ENCODE data around the gene RNF220. TPM values are rescaled to one million over a fixed set of nuclear protein-coding genes. Genes with fewer than 3 reads are reported as not detected.

RNF220 gene
- total RNA-seq, 1 donor from 2014 or later, result 72.5 TPM

DNA sequence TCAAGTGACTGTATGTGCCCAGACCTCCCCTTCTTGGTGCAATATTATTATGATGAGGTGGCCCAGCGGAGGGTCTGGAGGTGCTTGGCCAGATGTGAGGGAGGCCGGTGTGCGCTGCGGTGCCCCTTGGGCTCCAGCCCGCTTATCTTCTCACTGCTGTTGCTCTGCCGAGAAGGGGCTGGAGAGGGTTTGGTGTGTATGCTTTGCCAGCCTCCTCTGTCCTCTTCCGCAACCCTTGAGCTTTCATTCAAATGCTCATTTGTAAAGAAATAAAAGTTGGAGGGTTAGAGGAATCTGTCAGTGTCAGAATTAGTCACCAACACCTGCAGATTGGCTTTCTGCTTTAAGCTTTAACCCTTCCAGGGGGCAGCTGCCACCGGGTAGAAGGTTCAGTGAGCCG is 19.7 kb downstream of the RNF220 start:
- TF ChIP-seq CTCF (IDR thresholded peaks at IDR 0.05), result no peak
- Histone ChIP-seq H3K4me1 (peaks cover 20% of the 10 kb centered on the region), H3K27me3 (ENCODE audit: low read depth) (peaks cover 59% of the 10 kb centered on the region), H3K9me3 (no peaks in the 10 kb centered on the region), H3K27ac (no peak overlapping the region), H3K4me3 (no peak overlapping the region), H3K36me3 (no peaks in the 10 kb centered on the region)
- DNase-seq (no peak), ATAC-seq (no peak)
- intact Hi-C loops (cut with DNase I), result no loop called here

DNA sequence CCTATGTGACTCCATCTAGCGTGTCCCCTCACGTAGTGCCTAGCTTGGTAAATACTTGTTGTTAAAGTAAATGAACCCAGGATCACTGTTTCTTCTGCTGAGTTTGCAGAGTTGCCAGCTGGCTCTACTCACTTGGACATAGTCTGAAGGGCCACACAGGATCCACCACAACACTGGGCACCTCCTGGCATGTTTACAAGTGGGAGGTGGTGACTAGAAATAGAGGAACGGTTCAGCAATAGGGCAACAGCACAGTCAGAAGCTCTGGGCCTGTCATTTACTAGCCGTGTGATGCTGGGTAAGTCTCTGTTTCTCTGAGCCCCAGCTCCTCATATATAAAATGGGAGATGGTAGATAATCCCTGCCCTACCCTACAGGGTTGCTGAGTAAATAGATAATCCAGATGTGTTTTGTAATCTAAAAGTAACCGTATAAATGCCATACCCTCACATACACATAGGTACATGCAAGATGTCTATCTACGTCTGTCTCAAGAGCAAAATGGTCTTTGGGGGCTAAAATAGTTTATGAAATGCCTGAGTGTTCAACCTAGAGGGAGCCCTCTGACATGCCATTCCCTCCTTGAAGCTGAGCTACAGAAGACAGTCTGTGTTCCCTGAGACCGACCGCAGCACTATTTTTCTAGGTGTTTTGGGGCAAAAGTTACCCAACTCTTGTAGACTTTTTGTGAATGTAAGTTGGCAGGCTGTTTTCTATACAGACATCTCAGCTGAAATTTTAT is 20.5 kb downstream of the RNF220 start:
- TF ChIP-seq CTCF (IDR thresholded peaks at IDR 0.05), result no peak
- H3K27me3 ChIP-seq (ENCODE audit: low read depth), result peaks cover 51% of the 10 kb centered on the region
- no peak for ATAC-seq

GRCh38 chr1:44431861-44432260 is 26.8 kb downstream of the RNF220 start:
- no peaks in the 10 kb centered on the region for H3K4me1 ChIP-seq
- no peak for ATAC-seq
- peaks cover 12% of the 10 kb centered on the region for H3K27me3 ChIP-seq (ENCODE audit: low read depth)
- H3K36me3 ChIP-seq, result no peaks in the 10 kb centered on the region
- no peak for DNase-seq
- H3K27ac ChIP-seq, result no peak overlapping the region
- no peak for TF ChIP-seq CTCF (IDR thresholded peaks at IDR 0.05)
- no peak overlapping the region for H3K4me3 ChIP-seq
- intact Hi-C loops (cut with DNase I), result no loop called here
- H3K9me3 ChIP-seq, result no peaks in the 10 kb centered on the region

More for the DNA sequence above, 20.5 kb downstream of the RNF220 start:
- H3K4me3 ChIP-seq, result no peak overlapping the region
- intact Hi-C loops (cut with DNase I), result no loop called here
- peaks cover 20% of the 10 kb centered on the region for H3K4me1 ChIP-seq
- H3K27ac ChIP-seq, result no peak overlapping the region
- DNase-seq, result no peak
- H3K36me3 ChIP-seq, result no peaks in the 10 kb centered on the region
- no peaks in the 10 kb centered on the region for H3K9me3 ChIP-seq

GRCh38 chr1:44433209-44433608 is 28.2 kb downstream of the RNF220 start:
- Histone ChIP-seq H3K36me3 (no peaks in the 10 kb centered on the region), H3K9me3 (no peaks in the 10 kb centered on the region), H3K27me3 (ENCODE audit: low read depth) (peaks cover 12% of the 10 kb centered on the region), H3K4me3 (no peak overlapping the region), H3K4me1 (no peaks in the 10 kb centered on the region), H3K27ac (no peak overlapping the region)
- DNase-seq (no peak), ATAC-seq (no peak)
- no peak for TF ChIP-seq CTCF (IDR thresholded peaks at IDR 0.05)
- intact Hi-C loops (cut with DNase I), result no loop called here

- H3K36me3 ChIP-seq, result no peaks in the 10 kb centered on the region
- peak; percentile 84 to 91 for ATAC-seq
- H3K4me1 ChIP-seq, result no peaks in the 10 kb centered on the region
- H3K4me3 ChIP-seq, result no peak overlapping the region
- H3K27ac ChIP-seq, result peak overlapping the region; percentile 43
- peaks cover 2% of the 10 kb centered on the region for H3K27me3 ChIP-seq (ENCODE audit: low read depth)
- no peak for TF ChIP-seq CTCF (IDR thresholded peaks at IDR 0.05)
- no peaks in the 10 kb centered on the region for H3K9me3 ChIP-seq
- no peak for DNase-seq
- intact Hi-C loops (cut with DNase I), result no loop called here
These were observed 31.5 kb downstream of the RNF220 start for GRCh38 chr1:44436401-44437106.

Measured in lower lobe of right lung (tissue), 2 donors.